GM19351 (cell line): ENCODE results near the gene NCR2.

Experiments
- ATAC-seq: cut with Tn5 transposase; IDR thresholded peaks from one replicate; pipeline ENCODE4 v1.9.1; 2021; ENCODE audit warnings: mild to moderate bottlenecking, moderate library complexity; ENCODE audit not compliant: unreplicated experiment

Gene NCR2

DNA sequence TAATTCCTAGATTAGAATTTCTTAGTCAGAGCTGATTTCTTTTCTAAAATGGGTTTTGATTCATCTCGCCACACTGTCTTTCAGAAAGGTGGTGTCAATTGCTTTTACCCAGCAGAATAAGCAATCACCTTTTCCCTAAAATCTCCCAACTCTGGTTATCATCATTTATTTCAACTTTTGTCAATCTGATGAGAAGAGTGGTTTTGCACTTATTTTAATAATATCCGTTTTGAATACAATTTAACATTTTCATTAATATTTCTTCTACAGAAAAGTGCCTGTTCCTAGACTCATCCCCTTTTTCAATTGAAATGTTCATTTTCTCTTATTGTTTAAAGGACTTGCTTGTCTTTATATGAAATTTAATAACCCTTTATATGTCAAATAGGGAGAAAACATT lies 8.2 kb upstream of the NCR2 start:
- ATAC-seq = no peak

DNA sequence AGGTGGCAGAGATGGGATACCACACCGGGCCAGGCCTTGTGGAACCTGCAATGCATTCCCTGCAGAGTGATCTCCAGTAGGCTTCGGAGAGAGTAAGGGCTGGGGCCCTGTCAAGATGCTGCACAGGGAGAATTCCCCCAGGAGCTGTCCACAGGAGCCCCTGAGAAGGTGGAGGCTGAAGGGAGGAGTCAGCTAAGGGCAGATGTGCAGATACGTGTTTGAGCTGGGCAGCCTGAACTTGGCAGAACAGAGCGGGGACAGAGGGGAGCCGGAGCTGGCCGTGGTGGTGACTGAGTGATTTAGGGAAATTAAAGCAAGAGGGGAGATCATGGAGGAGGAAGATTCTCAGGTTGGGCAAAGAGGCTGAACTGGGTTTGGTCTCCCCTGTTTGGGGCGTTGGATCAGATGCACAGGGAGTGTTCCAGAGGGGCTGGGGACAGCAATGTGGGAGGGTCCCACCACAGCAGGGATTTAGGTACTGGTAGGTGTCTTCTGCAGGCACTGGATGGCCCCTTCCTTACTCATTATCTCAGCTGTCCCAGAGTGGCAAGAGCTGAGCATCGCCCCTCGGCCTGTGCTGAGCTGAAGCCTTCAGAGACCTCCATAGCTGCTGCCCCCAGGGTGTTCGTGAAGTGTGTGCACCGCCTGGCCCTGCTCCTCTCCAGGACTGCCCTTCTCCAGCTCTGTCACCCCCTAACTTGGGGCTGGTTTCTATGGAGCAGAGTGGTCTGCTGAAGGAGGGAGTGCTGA lies 3.8 kb upstream of the NCR2 start:
- ATAC-seq = no peak

DNA sequence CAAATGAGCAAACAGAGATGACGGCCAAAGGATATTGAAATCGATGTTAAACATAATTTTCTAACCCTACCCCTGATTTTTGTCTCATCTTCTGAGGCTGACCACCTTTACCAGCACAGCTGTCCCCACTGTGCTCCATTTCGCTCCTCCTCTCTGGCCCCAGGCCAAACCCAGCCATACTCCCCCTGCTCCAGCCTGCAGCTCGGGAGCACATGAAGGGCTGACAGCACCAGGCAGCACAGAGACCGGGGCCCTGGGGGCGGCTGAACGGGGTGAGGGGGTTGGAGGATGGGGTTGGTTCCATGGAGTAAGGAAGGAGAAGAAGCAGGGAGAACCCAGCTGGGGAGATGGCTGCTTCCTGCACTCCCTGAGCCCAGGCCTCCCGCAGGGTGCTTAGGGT lies 3.2 kb upstream of the NCR2 start:
- no peak for ATAC-seq

DNA sequence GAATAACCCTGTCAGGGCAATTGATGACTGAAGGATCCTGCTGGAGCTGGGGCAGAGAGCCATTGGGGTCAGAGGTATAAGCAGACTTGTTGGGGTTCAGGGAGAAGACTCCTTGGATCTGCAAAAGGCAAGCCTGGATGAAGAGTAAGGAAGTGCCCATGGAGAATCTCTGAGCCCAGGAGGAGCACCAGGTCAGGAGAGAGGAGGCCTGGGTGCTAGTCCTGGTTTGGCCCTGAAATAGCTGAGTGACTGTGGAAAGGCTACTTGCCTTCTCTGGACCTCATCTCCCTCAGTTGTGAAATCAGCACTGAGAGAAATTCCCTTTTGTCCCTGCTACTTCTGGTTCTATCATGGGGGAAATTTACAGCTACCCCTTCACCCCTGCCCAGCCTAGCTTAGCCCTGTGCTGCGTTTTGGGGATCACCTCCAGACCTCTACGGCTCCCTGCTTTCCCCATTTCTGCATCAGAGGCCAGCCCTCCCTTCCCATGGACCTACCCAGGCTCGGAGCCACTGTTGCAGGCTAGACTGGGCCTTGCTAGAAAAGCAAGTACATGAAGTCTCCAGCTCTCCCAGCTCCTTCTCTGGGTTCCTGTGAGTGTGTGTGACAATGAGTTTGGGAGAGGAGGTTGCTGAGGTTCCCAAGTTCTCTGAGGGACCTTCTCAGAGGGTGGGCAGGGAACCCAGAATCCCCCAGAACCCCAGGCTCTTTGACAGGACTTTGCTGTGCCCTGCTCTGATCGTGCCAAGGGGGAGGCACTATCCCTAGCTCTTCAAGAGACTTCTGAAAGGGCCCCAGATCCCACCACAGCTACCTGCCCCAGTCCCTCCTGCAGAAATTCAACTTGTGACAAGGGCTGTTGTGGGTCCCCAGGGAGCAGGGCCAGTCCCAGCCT lies 2.3 kb upstream of the NCR2 start:
- ATAC-seq = no peak

DNA sequence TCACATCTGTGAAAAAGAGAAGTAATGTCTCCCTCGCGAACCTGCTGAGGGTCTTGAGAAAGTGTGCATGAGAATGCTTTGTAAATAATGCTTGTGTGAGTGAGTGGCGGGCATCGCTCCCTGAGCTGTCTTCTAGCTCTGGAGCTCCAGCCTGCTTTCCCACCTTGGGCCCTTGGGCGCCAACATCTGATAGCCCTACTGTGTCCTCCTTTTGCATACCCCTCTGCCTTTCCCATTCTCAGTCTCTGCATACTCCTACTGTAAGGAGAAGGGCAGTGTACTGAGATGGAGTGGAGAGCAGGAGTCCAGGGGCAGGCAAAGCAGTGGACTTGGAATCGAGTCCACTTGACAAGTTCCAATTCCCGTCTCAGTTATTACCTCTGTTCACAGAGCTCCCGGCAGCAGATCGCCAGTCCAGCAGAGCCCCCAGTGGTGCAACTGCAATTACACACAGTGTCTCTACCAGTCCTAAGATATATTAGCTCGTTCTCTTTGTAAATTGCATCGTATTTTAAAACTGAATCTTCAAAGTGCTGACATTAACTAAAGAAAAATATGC lies 847 bp upstream of the NCR2 start:
- no peak for ATAC-seq

DNA sequence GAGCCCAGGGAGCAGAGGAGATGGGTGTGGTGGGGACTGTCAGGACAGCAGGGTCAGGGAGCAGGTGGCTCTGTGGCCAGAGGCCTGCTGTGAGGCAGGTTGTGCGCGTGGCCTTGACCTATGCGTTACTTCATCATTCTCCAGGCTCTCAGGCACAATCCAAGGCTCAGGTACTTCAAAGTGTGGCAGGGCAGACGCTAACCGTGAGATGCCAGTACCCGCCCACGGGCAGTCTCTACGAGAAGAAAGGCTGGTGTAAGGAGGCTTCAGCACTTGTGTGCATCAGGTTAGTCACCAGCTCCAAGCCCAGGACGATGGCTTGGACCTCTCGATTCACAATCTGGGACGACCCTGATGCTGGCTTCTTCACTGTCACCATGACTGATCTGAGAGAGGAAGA lies 535 bp downstream of the NCR2 start:
- no peak for ATAC-seq

DNA sequence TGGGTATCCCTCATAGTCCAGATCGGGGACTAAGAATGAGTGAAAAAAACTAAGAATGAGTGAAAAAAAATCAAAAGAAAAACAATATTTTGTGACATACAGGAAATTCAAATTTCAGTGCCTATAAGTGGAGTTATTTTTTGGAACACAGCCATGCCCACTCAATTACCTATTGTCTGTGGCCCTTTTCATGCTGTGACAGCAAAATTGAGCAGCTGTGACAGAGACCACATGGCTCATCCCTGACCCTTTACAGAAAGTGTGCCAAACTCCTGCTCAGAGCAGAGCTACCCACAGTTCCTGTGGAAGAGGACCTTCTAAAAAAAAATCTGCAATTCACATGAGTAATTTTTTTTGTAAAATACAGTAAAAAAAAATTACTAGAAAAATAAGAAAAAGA lies 1.4 kb downstream of the NCR2 start:
- ATAC-seq = no peak

DNA sequence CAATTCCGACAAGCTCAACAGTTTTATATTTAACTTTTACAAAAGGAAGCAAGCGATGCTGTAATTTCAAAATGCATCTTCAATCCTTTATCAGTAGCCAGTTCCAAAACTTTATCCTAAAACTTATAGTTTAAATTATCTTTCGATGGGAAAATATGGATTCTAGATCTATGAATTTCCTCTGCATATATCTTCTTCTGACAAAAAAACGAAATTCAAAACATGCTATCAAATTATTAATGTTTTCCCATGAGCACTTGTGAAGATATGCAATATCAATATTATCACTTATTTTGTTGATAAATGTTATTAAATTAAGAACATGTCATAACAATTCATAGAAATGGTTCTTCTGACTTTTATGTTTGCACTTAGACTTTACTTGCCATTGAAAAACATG lies 2.3 kb downstream of the NCR2 start:
- ATAC-seq = no peak

DNA sequence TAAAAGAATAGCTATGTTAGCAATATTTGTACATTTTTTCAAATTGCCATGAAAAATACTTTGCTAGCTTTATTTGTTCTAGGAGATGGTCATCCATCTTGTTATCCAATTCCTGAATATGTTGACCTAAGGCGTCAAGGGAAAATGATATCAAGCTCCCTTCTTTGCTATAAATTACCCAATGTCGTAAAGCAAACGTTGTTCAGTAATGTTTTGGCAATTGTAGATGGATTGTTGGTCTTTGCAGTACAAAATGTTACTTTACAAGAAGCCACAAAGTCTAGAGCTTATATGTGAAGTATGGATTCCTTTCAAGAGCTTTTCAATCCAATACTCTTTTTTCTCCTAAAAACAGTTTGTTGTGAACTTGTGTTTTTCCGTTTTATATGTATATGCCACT lies 3.3 kb downstream of the NCR2 start:
- no peak for ATAC-seq

DNA sequence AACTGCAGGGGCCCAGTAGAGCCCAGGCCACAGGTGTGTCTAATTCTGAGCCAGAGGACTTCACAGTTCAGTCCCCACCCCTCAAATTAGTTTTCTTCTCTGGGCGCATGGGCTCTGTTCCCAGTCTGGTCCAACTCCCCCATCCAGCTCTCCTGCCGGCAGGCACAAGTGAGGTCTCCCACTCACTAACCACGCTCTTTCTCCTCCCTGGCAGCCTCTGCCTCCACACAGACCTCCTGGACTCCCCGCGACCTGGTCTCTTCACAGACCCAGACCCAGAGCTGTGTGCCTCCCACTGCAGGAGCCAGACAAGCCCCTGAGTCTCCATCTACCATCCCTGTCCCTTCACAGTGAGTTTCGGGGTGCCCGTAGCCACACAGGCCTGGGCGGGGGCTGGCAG lies 6.2 kb downstream of the NCR2 start:
- ATAC-seq = no peak

DNA sequence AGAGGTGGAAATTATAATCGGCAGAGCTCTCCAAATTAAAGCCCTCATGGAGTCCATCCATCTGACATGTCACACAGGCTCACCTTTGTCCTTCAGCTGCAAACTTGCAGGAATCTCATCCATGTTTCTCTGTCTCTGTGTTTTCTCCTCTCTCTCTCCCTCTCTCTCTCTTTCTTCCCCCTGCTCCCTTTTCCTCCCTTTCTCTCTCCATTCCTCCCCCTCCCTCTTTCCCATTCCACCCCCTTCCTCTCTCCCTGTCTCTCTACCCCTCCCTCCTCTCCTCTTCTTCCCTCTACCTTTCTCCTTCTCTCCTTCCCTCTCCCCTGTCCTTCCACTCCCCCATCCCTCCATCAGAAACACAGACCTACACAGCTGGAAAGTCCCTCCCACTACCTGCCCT lies 6.8 kb downstream of the NCR2 start:
- ATAC-seq = no peak

DNA sequence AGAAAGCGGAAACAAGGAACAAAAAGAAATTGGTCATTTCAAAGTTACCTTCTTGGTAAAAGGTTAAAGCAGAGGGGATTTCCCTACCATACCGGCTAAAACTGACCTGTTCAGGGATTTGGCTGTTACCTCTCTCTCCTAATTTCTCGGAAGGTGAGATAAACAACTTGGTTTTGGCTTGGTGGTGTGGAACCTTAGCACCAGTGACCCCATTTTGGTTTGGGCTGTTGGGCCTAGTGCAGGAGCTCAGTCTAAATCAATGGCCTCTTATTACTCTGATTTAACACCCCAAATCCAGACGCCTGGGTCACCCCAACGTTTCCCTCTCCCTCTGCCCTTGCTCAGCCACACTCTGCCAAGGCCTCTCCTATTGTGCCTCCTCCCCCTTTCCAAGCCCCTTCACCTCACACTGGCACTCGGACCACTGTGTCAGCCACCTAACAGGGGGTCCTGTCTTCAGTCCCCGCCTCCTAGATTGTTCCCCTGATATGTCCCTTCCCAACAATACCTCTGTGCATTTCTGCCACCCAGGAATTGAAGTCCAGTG lies 8.3 kb downstream of the NCR2 start:
- ATAC-seq = no peak

DNA sequence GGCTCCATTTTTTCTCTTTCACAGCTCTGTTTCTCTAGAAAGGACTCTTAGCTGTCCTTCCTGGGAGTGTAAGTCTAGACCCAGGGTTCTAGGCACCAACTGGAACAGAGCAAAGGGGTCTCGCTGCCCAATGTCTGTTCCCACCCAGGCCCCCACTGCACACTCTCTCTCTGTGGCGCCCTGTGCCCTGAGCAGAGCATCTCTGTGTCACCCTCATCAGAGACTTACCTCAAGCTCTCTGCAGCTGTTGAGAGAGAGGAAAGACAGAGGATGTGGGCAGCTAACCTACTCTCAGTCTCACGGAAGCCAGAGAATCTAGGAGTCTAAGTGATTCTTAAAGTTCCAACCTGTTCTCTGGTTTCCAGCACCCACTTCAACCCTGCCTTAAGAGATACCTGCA lies 9.5 kb downstream of the NCR2 start:
- ATAC-seq = peak; percentile 64

DNA sequence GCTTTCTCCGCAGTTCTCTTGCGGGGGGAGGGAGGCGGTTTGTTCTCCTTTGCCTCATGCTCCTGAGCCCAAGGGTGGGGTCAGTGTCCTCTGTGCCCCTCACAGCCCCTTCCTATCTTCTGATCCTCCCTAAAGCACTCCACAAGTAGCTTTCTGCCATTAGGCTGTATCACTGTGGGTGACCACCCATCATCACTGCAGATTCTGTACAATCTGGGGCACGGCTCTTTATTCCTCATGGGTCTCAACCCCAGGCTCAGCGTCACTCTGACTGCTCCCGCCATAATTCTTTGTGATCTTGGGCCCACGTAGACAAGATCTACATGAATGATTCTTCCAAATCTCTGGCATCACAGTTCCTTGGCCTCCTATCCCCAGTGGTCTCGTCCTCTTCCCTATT lies 10.5 kb downstream of the NCR2 start:
- ATAC-seq = no peak

DNA sequence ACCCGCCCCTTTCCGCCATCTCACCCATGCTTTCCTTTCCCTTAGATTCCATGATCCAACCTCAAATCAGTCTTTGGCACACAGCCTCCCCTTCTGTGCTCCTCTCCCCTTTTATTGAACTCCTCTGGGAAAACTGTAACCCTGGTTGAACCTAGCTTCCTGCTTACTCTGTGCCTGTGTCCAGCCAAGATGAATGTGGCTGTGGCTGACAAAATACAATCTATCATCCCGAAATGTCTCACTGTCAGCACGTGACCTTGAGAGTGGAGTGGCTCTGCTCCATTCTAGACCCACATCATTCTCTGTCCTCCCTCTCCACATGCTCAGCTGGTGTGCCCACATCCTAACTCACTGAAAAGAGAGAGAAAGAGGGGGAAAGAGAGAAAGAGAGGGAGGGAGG lies 11.0 kb downstream of the NCR2 start:
- no peak for ATAC-seq

DNA sequence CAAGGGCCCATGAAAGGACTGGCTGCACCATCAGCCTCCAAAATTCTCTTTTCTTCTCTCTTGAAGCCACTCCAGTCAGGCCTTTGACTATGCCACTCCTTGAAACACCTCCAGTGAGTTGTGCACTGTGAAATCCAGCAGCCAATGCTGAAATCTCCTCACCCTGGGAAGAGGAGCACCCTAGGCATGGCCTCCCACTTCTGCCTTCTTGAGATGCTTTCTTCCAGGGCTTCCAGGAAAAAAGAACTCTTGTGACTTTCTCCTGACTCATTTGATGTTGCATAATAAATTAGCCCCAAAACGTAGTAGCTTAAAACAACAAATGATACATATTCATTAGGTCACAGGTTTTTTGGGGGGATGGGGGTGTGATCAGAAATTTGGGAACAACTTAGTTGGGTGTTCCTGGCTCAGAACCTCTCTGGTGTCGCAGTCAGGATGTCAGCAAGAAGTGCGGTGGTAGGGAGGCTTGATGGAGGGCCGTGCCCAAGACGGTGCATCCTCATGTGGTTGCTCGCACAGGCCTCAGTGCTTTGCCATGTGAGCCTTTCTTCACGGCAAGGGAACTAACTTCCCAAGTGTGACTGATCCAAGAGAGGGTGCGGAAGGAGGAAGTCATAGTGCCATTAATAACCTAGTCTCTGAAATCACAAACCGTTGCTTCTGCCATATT lies 12.1 kb downstream of the NCR2 start:
- ATAC-seq = no peak

DNA sequence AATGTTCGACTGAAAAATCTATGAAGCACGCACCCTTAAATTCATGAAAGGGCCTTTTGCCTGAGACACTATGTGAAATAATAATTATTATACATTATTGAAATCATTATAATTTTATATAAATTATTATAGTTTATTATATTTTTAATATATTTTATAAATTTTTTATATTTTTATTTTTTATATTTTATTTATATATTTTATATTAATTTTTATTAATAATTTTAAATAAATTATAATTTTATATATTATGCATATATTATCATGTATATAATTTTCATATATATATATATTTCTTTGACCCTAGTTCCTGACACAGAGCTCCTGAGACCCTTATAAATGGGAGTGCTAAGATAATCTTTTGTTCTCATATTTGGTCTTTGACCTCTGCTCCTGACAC lies 13.5 kb downstream of the NCR2 start:
- ATAC-seq = no peak

DNA sequence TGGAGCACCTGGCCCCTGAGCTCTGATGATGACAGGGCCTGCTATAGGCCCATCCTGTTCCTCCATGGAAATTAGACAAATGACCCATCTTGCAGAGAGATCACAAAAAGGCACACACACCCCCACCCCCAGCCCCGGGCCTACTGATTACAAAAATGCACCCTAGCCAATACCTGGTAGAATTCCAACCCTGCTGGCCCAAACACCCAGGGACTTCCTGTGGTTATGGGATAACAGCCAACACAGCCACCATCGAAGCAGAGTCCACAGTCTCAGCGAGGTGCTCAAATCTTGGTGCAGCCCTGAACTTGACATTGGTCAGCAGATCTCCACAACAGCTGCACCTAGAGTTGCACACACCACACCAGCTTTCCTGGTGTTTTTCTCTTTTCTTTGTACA lies 17.0 kb downstream of the NCR2 start:
- ATAC-seq = no peak

DNA sequence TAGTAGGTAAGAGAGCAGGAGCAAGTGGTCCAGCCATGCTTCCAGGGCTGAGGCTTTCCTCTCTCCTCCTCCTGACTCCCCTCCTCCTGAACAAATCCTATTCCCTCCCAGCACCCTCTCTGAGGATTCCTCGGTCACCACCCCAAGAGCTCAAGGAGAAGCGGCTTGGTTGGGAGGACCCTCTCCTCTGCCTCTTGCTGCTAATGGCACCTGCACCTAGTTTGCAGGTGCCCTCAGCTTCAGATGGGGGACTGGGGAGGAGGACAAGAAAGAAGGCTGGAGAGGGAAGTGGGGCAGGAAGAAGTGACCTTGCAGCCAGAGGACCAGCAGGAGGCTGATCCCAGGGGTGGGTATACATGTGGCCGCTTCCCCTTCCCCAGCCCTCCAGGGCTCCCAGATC lies 17.5 kb downstream of the NCR2 start:
- no peak for ATAC-seq

DNA sequence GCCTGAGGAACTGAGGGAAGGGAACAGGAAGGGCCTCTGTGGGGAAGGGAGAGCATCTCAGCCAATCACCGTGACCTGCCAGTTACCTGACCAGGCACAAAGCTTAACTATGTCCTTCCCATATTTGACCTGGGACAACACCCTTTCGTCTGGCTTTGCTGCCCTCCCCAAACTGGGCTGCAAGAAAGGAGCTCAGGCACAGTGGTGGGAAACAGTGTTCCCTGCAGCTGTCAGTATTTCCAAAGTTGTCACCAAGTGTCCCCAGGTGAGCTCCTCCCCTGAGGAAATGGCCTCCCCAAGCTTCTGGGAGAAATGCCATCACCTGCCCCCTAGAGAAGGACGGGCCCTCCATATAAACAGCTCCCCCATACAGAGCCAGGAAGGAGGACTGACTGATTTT lies 17.9 kb downstream of the NCR2 start:
- ATAC-seq = no peak

DNA sequence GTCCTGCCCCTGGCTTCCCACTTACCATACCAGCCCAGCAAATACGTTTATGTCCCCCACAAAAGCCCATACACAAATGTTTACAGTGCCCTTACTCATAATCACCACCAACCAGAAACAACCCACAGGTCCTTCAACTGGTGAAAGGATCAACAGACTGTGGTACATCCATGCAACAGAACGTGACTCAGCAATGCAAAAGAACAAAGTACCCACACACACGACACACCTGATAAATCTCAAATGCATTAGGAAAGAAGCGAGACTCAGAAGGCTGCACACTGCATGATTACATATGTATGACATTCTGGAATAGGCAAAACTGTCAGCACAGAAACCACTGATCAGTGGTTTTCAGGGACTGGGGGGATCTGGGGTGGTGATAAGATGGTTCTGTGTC lies 20.5 kb downstream of the NCR2 start:
- no peak for ATAC-seq
